Testis (tissue), 3 donors: ENCODE results near the gene RAPGEF5. TPM values are rescaled to one million over a fixed set of nuclear protein-coding genes. Genes with fewer than 3 reads are reported as not detected.
A peak's percentile ranks its signal among the peaks of the same experiment; 100 is the strongest.

ENCODE experiments used
- DNase-seq: peaks from one replicate; pipeline ENCODE4 v3.0.0-alpha.2; 2019
- H3K27ac ChIP-seq, 2 donors: fragments of 200-600 bp; sonication (generic); one replicate each; pipeline ENCODE4 v1.5.1; 2019
- H3K27me3 ChIP-seq: fragments of 200-600 bp; sonication (generic); one replicate; pipeline ENCODE4 v1.5.1; 2019
- H3K36me3 ChIP-seq: fragments of 200-600 bp; sonication (generic); one replicate; pipeline ENCODE4 v1.5.1; 2017; ENCODE audit warnings: low read depth; ENCODE audit errors: missing control alignments
- H3K4me1 ChIP-seq: fragments of 200-600 bp; sonication (generic); one replicate; pipeline ENCODE4 v1.5.1; 2019
- H3K4me3 ChIP-seq, 2 donors: fragments of 200-600 bp; sonication (generic); one replicate each; pipeline ENCODE4 v1.5.1; 2017 to 2019
- H3K9me3 ChIP-seq: fragments of 200-600 bp; sonication (generic); one replicate; pipeline ENCODE4 v1.5.1; 2017
- CTCF ChIP-seq, 3 experiments: fragments of 450-650 bp in 2 of 3; fragments of 200-600 bp in 1 of 3; sonication (generic) in 1 of 3; IDR thresholded peaks; one replicate each; pipeline ENCODE4 v1.5.1; 2016 to 2019; ENCODE audit warnings: antibody characterized with exemption in 3 of 3, mild to moderate bottlenecking in 2 of 3, moderate library complexity in 1 of 3
- POLR2A ChIP-seq: fragments of 450-650 bp; IDR thresholded peaks from one replicate; pipeline ENCODE4 v1.6.1; 2017; ENCODE audit warnings: antibody characterized with exemption, mild to moderate bottlenecking, moderate library complexity
- WGBS, 2 donors: methylation state at CpG; one replicate each; pipeline ENCODE4 v1.1.5; 2018; 5-methylcytosine and 5-hydroxymethylcytosine counted together
- intact Hi-C: fragments of 100-400 bp; cut with DNase I; formaldehyde crosslinking; loops from one replicate; pipeline ENCODE4 v1.15.1; 2023; ENCODE audit warnings: low total_unique reads
- polyA plus RNA-seq: library from polyadenylated mRNA; stranded (reverse); fragments of 350-450 nt; fragmentation: Illumina TruSeq; extraction: RNeasy Lipid Tissue Mini Kit (QIAGEN cat#74804); gene quantifications from one replicate; pipeline ENCODE4 v1.2.3, GENCODE V29; 2014; ENCODE audit warnings: low read depth, low replicate concordance; ENCODE audit not compliant: insufficient read depth
- total RNA-seq, 2 donors: library from RNA; depleted of rRNA; stranded (reverse); fragments of >200 nt; gene quantifications; one replicate each; pipeline ENCODE4 v1.2.3, GENCODE V29; 2016

The RAPGEF5 gene
- total and polyA plus RNA-seq, 3 donors from 2014 or later = 16.8 to 67.5 (median 63.8) TPM

- TF ChIP-seq CTCF (IDR thresholded peaks at IDR 0.05) (no peak), POLR2A (no peak)
- Histone ChIP-seq H3K4me3 (no peak overlapping the region), H3K27me3 (no peaks in the 10 kb centered on the region), H3K4me1 (no peaks in the 10 kb centered on the region), H3K36me3 (no peaks in the 10 kb centered on the region), H3K9me3 (no peaks in the 10 kb centered on the region), H3K27ac (no peak overlapping the region)
- intact Hi-C loops = loop anchor here (5.0 kb wide), 1 partner anchor 141 kb away; no protein-coding TSS in a partner anchor
- WGBS, 2 donors = 86 to 94% methylated on average over 4 of the region's 4 CpGs
- DNase-seq = no peak
These were observed 245.3 kb downstream of the RAPGEF5 start for GRCh38 chr7:22111661-22112060.

GRCh38 chr7:22110881-22111280, 246.1 kb downstream of the RAPGEF5 start:
- intact Hi-C loops = loop anchor here (5.0 kb wide), 1 partner anchor 141 kb away; no protein-coding TSS in a partner anchor

GRCh38 chr7:22110227-22110839, 246.6 kb downstream of the RAPGEF5 start:
- H3K27ac ChIP-seq = no peak overlapping the region
- no peaks in the 10 kb centered on the region for H3K4me1 ChIP-seq
- H3K4me3 ChIP-seq = no peak overlapping the region
- H3K9me3 ChIP-seq = no peaks in the 10 kb centered on the region
- WGBS, 2 donors = 18 to 40% methylated on average over 6 of the region's 6 CpGs
- intact Hi-C loops = loop anchor here (5.0 kb wide), 1 partner anchor 142 kb away; no protein-coding TSS in a partner anchor
- no peaks in the 10 kb centered on the region for H3K27me3 ChIP-seq
- H3K36me3 ChIP-seq = no peaks in the 10 kb centered on the region
- DNase-seq = peak; percentile 89
- no peak for TF ChIP-seq POLR2A
- peak; percentile 72 to 97 (median 88) for TF ChIP-seq CTCF (IDR thresholded peaks at IDR 0.05)

More at GRCh38 chr7:22110881-22111280, 246.1 kb downstream of the RAPGEF5 start:
- Histone ChIP-seq H3K4me3 (no peak overlapping the region), H3K4me1 (no peaks in the 10 kb centered on the region), H3K27me3 (no peaks in the 10 kb centered on the region), H3K9me3 (no peaks in the 10 kb centered on the region), H3K27ac (no peak overlapping the region), H3K36me3 (no peaks in the 10 kb centered on the region)
- DNase-seq = no peak
- WGBS, 2 donors = 67 to 78% methylated on average over 4 of the region's 4 CpGs
- TF ChIP-seq POLR2A (no peak), CTCF (IDR thresholded peaks at IDR 0.05) (no peak)

- 66% methylated on average over 5 to 7 of the region's 7 CpGs for WGBS, 2 donors
These were observed 247.2 kb downstream of the RAPGEF5 start for GRCh38 chr7:22109761-22110160.

More at GRCh38 chr7:22109761-22110160, 247.2 kb downstream of the RAPGEF5 start:
- Histone ChIP-seq H3K9me3 (no peaks in the 10 kb centered on the region), H3K27ac (no peak overlapping the region), H3K4me1 (no peaks in the 10 kb centered on the region), H3K27me3 (no peaks in the 10 kb centered on the region), H3K4me3 (no peak overlapping the region), H3K36me3 (no peaks in the 10 kb centered on the region)
- TF ChIP-seq CTCF (IDR thresholded peaks at IDR 0.05) (no peak), POLR2A (no peak)
- intact Hi-C loops = loop anchor here (5.0 kb wide), 1 partner anchor 143 kb away; no protein-coding TSS in a partner anchor
- DNase-seq = peak; percentile 55
